ENCODE data around the gene PYGM.

- TF ChIP-seq POLR2AphosphoS5 (IDR thresholded peaks at IDR 0.05) (peak in 2 of 3 donors; percentile 32 to 71), POLR2A (IDR thresholded peaks at IDR 0.05) (no peak)
These were observed 30.9 kb downstream of the PYGM start for GRCh38 chr11:64728757-64729365.
